Neural cell (in vitro differentiated cells): ENCODE measurements around the gene NTPCR.

Experiments used
- EP300 ChIP-seq: fragments of 450-650 bp; conservative IDR thresholded peaks from 2 replicates; pipeline ENCODE4 v1.6.1; 2014; ENCODE audit warnings: antibody characterized with exemption, mild to moderate bottlenecking, moderate library complexity; ENCODE audit not compliant: poor library complexity, severe bottlenecking
- EZH2 ChIP-seq: fragments of 200-600, 300-800 bp; shearing (Covaris generic), sonication (generic); IDR thresholded peaks from 2 replicates; pipeline ENCODE4 v1.6.1; 2014; ENCODE audit warnings: antibody characterized with exemption, low read length, borderline replicate concordance, mild to moderate bottlenecking; ENCODE audit not compliant: insufficient read depth, poor library complexity, severe bottlenecking
- POLR2AphosphoS5 ChIP-seq: IDR thresholded peaks from 2 replicates; pipeline ENCODE4 v1.6.1; 2012
- RAD21 ChIP-seq: fragments of 450-650 bp; conservative IDR thresholded peaks from 2 replicates; pipeline ENCODE4 v1.6.1; 2014; ENCODE audit warnings: antibody characterized with exemption, mild to moderate bottlenecking, moderate library complexity
- SMC3 ChIP-seq: fragments of 450-650 bp; conservative IDR thresholded peaks from 2 replicates; pipeline ENCODE4 v1.6.1; 2014; ENCODE audit warnings: antibody characterized with exemption, mild to moderate bottlenecking, moderate library complexity; ENCODE audit not compliant: poor library complexity
- TF ChIP-seq, protein P1 (sequence below): fragments of 450-650 bp; IDR thresholded peaks from 2 replicates; pipeline ENCODE4 v1.5.1; 2014; ENCODE audit warnings: antibody characterized with exemption, mild to moderate bottlenecking, moderate library complexity; ENCODE audit not compliant: poor library complexity, severe bottlenecking
- TF ChIP-seq, protein P2 (sequence below): IDR thresholded peaks from 2 replicates; pipeline ENCODE4 v1.6.1; 2012; ENCODE audit warnings: borderline replicate concordance

DNA sequence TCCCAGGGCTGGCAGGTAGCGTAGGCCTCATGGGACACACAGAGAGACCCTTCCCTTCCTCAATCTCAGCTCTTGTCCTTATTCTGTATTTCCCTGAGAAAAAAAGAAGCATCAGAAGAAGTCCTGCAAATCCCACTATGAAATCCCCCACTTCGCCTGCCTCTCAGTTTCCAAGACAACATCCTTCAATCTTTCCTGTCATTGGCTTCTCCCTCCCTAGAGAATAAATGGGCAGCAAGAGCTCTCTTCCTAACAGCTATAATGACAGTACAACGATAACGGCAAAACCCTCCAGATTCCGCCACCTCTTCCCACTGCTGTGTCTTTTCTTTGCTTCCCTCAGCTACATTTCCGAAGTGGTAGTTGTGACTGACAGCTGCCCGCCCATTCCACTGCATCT, 41.6 kb upstream of the NTPCR start:
- peak; percentile 40 for TF ChIP-seq EP300
- TF ChIP-seq, protein P1, sequence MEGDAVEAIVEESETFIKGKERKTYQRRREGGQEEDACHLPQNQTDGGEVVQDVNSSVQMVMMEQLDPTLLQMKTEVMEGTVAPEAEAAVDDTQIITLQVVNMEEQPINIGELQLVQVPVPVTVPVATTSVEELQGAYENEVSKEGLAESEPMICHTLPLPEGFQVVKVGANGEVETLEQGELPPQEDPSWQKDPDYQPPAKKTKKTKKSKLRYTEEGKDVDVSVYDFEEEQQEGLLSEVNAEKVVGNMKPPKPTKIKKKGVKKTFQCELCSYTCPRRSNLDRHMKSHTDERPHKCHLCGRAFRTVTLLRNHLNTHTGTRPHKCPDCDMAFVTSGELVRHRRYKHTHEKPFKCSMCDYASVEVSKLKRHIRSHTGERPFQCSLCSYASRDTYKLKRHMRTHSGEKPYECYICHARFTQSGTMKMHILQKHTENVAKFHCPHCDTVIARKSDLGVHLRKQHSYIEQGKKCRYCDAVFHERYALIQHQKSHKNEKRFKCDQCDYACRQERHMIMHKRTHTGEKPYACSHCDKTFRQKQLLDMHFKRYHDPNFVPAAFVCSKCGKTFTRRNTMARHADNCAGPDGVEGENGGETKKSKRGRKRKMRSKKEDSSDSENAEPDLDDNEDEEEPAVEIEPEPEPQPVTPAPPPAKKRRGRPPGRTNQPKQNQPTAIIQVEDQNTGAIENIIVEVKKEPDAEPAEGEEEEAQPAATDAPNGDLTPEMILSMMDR, result no peak
- no peak for TF ChIP-seq SMC3
- no peak for TF ChIP-seq EZH2
- TF ChIP-seq POLR2AphosphoS5, result peak; percentile 45
- TF ChIP-seq, protein P2, sequence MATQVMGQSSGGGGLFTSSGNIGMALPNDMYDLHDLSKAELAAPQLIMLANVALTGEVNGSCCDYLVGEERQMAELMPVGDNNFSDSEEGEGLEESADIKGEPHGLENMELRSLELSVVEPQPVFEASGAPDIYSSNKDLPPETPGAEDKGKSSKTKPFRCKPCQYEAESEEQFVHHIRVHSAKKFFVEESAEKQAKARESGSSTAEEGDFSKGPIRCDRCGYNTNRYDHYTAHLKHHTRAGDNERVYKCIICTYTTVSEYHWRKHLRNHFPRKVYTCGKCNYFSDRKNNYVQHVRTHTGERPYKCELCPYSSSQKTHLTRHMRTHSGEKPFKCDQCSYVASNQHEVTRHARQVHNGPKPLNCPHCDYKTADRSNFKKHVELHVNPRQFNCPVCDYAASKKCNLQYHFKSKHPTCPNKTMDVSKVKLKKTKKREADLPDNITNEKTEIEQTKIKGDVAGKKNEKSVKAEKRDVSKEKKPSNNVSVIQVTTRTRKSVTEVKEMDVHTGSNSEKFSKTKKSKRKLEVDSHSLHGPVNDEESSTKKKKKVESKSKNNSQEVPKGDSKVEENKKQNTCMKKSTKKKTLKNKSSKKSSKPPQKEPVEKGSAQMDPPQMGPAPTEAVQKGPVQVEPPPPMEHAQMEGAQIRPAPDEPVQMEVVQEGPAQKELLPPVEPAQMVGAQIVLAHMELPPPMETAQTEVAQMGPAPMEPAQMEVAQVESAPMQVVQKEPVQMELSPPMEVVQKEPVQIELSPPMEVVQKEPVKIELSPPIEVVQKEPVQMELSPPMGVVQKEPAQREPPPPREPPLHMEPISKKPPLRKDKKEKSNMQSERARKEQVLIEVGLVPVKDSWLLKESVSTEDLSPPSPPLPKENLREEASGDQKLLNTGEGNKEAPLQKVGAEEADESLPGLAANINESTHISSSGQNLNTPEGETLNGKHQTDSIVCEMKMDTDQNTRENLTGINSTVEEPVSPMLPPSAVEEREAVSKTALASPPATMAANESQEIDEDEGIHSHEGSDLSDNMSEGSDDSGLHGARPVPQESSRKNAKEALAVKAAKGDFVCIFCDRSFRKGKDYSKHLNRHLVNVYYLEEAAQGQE, result peak; percentile 87
- peak; percentile 15 for TF ChIP-seq RAD21
